GM12878 (cell line): ENCODE measurements around the gene KLHL9. TPM values are rescaled to one million over a fixed set of nuclear protein-coding genes. Genes with fewer than 3 reads are reported as not detected.

Source experiments
- ASH2L ChIP-seq: fragments of 300-600, 200-600 bp; sonication (generic); IDR thresholded peaks from 2 replicates; pipeline ENCODE4 v1.6.1; 2017; ENCODE audit warnings: low read depth, mild to moderate bottlenecking, borderline replicate concordance
- BCL11A ChIP-seq: IDR thresholded peaks from 2 replicates; pipeline ENCODE4 v1.6.1; 2011; ENCODE audit warnings: low read depth, low read length
- CBFB ChIP-seq: IDR thresholded peaks from 2 replicates; pipeline ENCODE4 v1.6.1; 2016; ENCODE audit warnings: antibody characterized with exemption, low read depth
- CREM ChIP-seq: IDR thresholded peaks from 2 replicates; pipeline ENCODE4 v1.6.1; 2014; ENCODE audit warnings: antibody characterized with exemption, low read depth
- CTCF ChIP-seq, 3 experiments: IDR thresholded peaks in 2 of 3; conservative IDR thresholded peaks in 1 of 3; 2 replicates each; pipeline ENCODE4 v1.5.1; 2011; ENCODE audit warnings: low read depth in 3 of 3, low read length in 3 of 3, mild to moderate bottlenecking in 3 of 3, control low read depth in 2 of 3, moderate library complexity in 2 of 3, inconsistent platforms in 1 of 3, mixed read lengths in 1 of 3; ENCODE audit not compliant: control insufficient read depth in 2 of 3, insufficient read depth in 1 of 3; ENCODE audit errors: extremely low read depth in 1 of 3
- DPF2 ChIP-seq: fragments of 450-650 bp; IDR thresholded peaks from 2 replicates; pipeline ENCODE4 v1.6.1; 2017; ENCODE audit warnings: mild to moderate bottlenecking
- E2F4 ChIP-seq: IDR thresholded peaks from 2 replicates; pipeline ENCODE4 v1.6.1; 2012; ENCODE audit warnings: low read depth, low read length, improper control_type of control experiment
- EP300 ChIP-seq, 2 experiments: fragments of 150-350 bp in 1 of 2; IDR thresholded peaks; 2 replicates each; pipeline ENCODE4 v1.6.1; 2011 to 2012; ENCODE audit warnings: low read depth in 2 of 2, low read length in 2 of 2, borderline replicate concordance in 1 of 2, improper control_type of control experiment in 1 of 2, inconsistent platforms in 1 of 2; ENCODE audit not compliant: control insufficient read depth in 1 of 2
- LARP7 ChIP-seq: fragments of 450-650 bp; IDR thresholded peaks from 2 replicates; pipeline ENCODE4 v1.6.1; 2017; ENCODE audit warnings: mild to moderate bottlenecking
- MLLT1 ChIP-seq: fragments of 450-650 bp; IDR thresholded peaks from 2 replicates; pipeline ENCODE4 v1.6.1; 2016; ENCODE audit warnings: mild to moderate bottlenecking
- RBBP5 ChIP-seq: fragments of 200-600 bp; sonication (generic); conservative IDR thresholded peaks from 2 replicates; pipeline ENCODE4 v1.6.1; 2016
- SKIL ChIP-seq: fragments of 450-650 bp; IDR thresholded peaks from 2 replicates; pipeline ENCODE4 v1.6.1; 2017; ENCODE audit warnings: mild to moderate bottlenecking, low read depth, inconsistent platforms; ENCODE audit not compliant: poor library complexity, severe bottlenecking
- ZNF274 ChIP-seq: IDR thresholded peaks from one replicate; pipeline ENCODE4 v1.8.0; 2011; ENCODE audit not compliant: insufficient read length, insufficient read depth
- polyA plus RNA-seq, 11 experiments: library from polyadenylated mRNA; depleted of rRNA in 4 of 11; unstranded in 6 of 11; stranded (reverse) in 5 of 11; fragments of >200 nt; fragmentation: Nextera tagmentation in 4 of 11; fragmentation: Illumina TruSeq in 1 of 11; extraction: Ambion mirVana in 4 of 11; extraction: Trizol in 1 of 11; gene quantifications; 1 replicate in 1 of 11; 2 replicates in 10 of 11; pipeline versions ENCODE4 v1.2.1 to v1.2.3, GENCODE V29; 2011 to 2016; ENCODE audit warnings: inconsistent platforms in 2 of 11, missing spikeins in 2 of 11, low read depth in 1 of 11
- total RNA-seq, 4 experiments: library from RNA; depleted of rRNA in 3 of 4; stranded (reverse); fragments of >200 nt in 3 of 4; fragmentation: Illumina TruSeq in 1 of 4; extraction: Trizol in 1 of 4; gene quantifications; 2 replicates each; pipeline versions ENCODE4 v1.2.1 to v1.2.3, GENCODE V29; 2013 to 2021

Gene KLHL9
- total and polyA plus RNA-seq, 10 of the 15 experiments (the other 5 are each of a cell fraction or from before 2014, with no cell fraction given) = 3.8 to 37.7 (median 17.4) TPM

- TF ChIP-seq RBBP5 (no peak), EP300 (IDR thresholded peaks at IDR 0.05; ENCODE audit: borderline replicate concordance in 1 of 2, control insufficient read depth in 1 of 2, low read depth in 2 of 2, low read length in 2 of 2) (peak; percentile 8 to 11; a peak in 1 of 4 replicates), CBFB (peak; percentile 58; the same call in 1 of the 2 replicates), CREM (no peak), SKIL (peak; percentile 89), CTCF (IDR thresholded peaks at IDR 0.05 in 2 of 3, conservative IDR thresholded peaks at IDR 0.05 in 1 of 3; ENCODE audit: control insufficient read depth in 2 of 3, extremely low read depth in 1 of 3, insufficient read depth in 1 of 3, low read depth in 3 of 3, low read length in 3 of 3) (no peak), ASH2L (no peak), E2F4 (no peak), LARP7 (no peak), DPF2 (peak; percentile 74), BCL11A (peak; percentile 73), ZNF274 (no peak), MLLT1 (peak; percentile 85)
Measured at GRCh38 chr9:21294904-21295538, 40.2 kb downstream of the KLHL9 start (continued).
